Measurements from ENCODE around the gene PAFAH2. TPM values are rescaled to one million over a fixed set of nuclear protein-coding genes. Genes with fewer than 3 reads are reported as not detected.

Gene PAFAH2
- total and polyA plus RNA-seq, 2 of the 13 experiments (the other 11 are each of a cell fraction or from before 2014, with no cell fraction given), result 6.9 to 9.4 TPM

GRCh38 chr1:25918615-25919014 is 79.2 kb downstream of the PAFAH2 start (continued):
- TF ChIP-seq REL (CRISPR knock-in tag; conservative IDR thresholded peaks at IDR 0.05) (no peak), RBFOX2 (IDR thresholded peaks at IDR 0.05; ENCODE audit: low read depth, low read length) (no peak), IRF9 (CRISPR knock-in tag; IDR thresholded peaks at IDR 0.05; ENCODE audit: borderline replicate concordance) (no peak), MTF2 (CRISPR knock-in tag; IDR thresholded peaks at IDR 0.05; ENCODE audit: borderline replicate concordance) (no peak), JDP2 (CRISPR knock-in tag; IDR thresholded peaks at IDR 0.05; ENCODE audit: borderline replicate concordance) (no peak)
- TF ChIP-seq, protein P1, sequence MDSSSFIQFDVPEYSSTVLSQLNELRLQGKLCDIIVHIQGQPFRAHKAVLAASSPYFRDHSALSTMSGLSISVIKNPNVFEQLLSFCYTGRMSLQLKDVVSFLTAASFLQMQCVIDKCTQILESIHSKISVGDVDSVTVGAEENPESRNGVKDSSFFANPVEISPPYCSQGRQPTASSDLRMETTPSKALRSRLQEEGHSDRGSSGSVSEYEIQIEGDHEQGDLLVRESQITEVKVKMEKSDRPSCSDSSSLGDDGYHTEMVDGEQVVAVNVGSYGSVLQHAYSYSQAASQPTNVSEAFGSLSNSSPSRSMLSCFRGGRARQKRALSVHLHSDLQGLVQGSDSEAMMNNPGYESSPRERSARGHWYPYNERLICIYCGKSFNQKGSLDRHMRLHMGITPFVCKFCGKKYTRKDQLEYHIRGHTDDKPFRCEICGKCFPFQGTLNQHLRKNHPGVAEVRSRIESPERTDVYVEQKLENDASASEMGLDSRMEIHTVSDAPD (CRISPR knock-in tag; IDR thresholded peaks at IDR 0.05), result no peak

- BruUV-seq (replicated peaks), result no TSS peak
- in situ Hi-C loops (cut with HindIII; ENCODE audit: extremely low pct_ligation_motif_present, low pct_unique_long_range_greater_than_20kb) (no loop called here), intact Hi-C loops (cut with micrococcal nuclease; ENCODE audit: unreplicated experiment) (no loop called here)
- no peaks in the 10 kb centered on the region for H3K79me2 ChIP-seq (ENCODE audit: insufficient read depth, low read length)
- 52% methylated on average over 5 of the region's 5 CpGs for WGBS (ENCODE audit: low lambda C conversion rate)
- H3K27me3 ChIP-seq (ENCODE audit: control insufficient read depth in 1 of 2, insufficient read depth in 2 of 2, low read length in 2 of 2), result peaks cover 9 to 20% of the 10 kb centered on the region in 2 experiments
- no peak overlapping the region for H3K4me2 ChIP-seq (ENCODE audit: low read depth, low read length)
- no peaks in the 10 kb centered on the region for H3K36me3 ChIP-seq (replicated peaks in 1 of 2; ENCODE audit: control insufficient read depth in 1 of 2, insufficient read depth in 2 of 2, low read length in 2 of 2)
- H3K9ac ChIP-seq (ENCODE audit: insufficient read depth, low read depth, low read length), result no peak overlapping the region
- H3K4me1 ChIP-seq (ENCODE audit: insufficient read depth, low read length), result peaks cover 35% of the 10 kb centered on the region
- CTCF ChIA-PET (ENCODE audit: low intra/inter-chr PET ratio, low total read pairs), result no interaction called here
- no peaks in the 10 kb centered on the region for H4K20me1 ChIP-seq (ENCODE audit: insufficient read depth, low read length)
- H3K9me3 ChIP-seq (ENCODE audit: low read length), result no peaks in the 10 kb centered on the region
- H3K27ac ChIP-seq (ENCODE audit: extremely low read length, insufficient read depth, low read length), result no peak overlapping the region
- ATAC-seq (no peak), DNase-seq (ENCODE audit: low spot score) (no peak), FAIRE-seq (no peak)
- POLR2A ChIA-PET, result no interaction called here
- H3K4me3 ChIP-seq (replicated peaks in 1 of 3; ENCODE audit: insufficient read depth in 1 of 3, low read depth in 2 of 3, low read length in 3 of 3), result no peak overlapping the region
- H2AFZ ChIP-seq (ENCODE audit: low read length), result no peak overlapping the region
- TF ChIP-seq, protein P2, sequence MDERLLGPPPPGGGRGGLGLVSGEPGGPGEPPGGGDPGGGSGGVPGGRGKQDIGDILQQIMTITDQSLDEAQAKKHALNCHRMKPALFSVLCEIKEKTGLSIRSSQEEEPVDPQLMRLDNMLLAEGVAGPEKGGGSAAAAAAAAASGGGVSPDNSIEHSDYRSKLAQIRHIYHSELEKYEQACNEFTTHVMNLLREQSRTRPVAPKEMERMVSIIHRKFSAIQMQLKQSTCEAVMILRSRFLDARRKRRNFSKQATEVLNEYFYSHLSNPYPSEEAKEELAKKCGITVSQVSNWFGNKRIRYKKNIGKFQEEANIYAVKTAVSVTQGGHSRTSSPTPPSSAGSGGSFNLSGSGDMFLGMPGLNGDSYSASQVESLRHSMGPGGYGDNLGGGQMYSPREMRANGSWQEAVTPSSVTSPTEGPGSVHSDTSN (CRISPR knock-in tag; IDR thresholded peaks at IDR 0.05), result no peak
- TF ChIP-seq DBP (CRISPR knock-in tag; IDR thresholded peaks at IDR 0.05; ENCODE audit: not compliant biosample characterization) (no peak), ZNF574 (CRISPR knock-in tag; IDR thresholded peaks at IDR 0.05) (no peak), ZNF263 (CRISPR knock-in tag; IDR thresholded peaks at IDR 0.05) (no peak), RBFOX2 (IDR thresholded peaks at IDR 0.05; ENCODE audit: low read depth, low read length) (no peak), SMC3 (IDR thresholded peaks at IDR 0.05; ENCODE audit: low read length) (no peak), ZNF775 (CRISPR knock-in tag; IDR thresholded peaks at IDR 0.05; ENCODE audit: borderline replicate concordance) (no peak), FOXA3 (CRISPR knock-in tag; IDR thresholded peaks at IDR 0.05) (no peak), BORCS8-MEF2B (CRISPR knock-in tag; IDR thresholded peaks at IDR 0.05) (no peak), HIVEP1 (CRISPR knock-in tag; IDR thresholded peaks at IDR 0.05) (no peak), SRSF9 (IDR thresholded peaks at IDR 0.05; ENCODE audit: borderline replicate concordance, insufficient read depth, low read depth, low read length, poor library complexity, severe bottlenecking) (no peak), ZNF879 (CRISPR knock-in tag; IDR thresholded peaks at IDR 0.05) (no peak)
Observed at GRCh38 chr1:25917996-25918395, 79.9 kb downstream of the PAFAH2 start.
